Measurements from ENCODE around the gene SIGLEC7.
A peak's percentile ranks its signal among the peaks of the same experiment; 100 is the strongest.

GRCh38 chr19:51097166-51097738, 44.8 kb upstream of the SIGLEC7 start:
- peak; percentile 28 to 57 (median 46) for TF ChIP-seq CTCF (IDR thresholded peaks at IDR 0.05)
- no peak for TF ChIP-seq POLR2A (IDR thresholded peaks at IDR 0.05)
